Measurements from ENCODE around the gene TSKS.

TSKS gene

GRCh38 chr19:49801966-49802661, 39.0 kb upstream of the TSKS start:
- CTCF ChIA-PET, result no interaction called here
- POLR2A ChIA-PET, result no interaction called here
- DNase-seq (ENCODE audit: extremely low spot score), result no peak
- TF ChIP-seq CTCF (IDR thresholded peaks at IDR 0.05; ENCODE audit: control extremely low read depth, extremely low read depth, low read depth, missing control alignments), result no peak

GRCh38 chr19:49801401-49801888, 38.3 kb upstream of the TSKS start:
- TF ChIP-seq CTCF (IDR thresholded peaks at IDR 0.05; ENCODE audit: control extremely low read depth, extremely low read depth, low read depth, missing control alignments), result no peak
- CTCF ChIA-PET, result no interaction called here
- POLR2A ChIA-PET, result no interaction called here
- no peak for DNase-seq (ENCODE audit: extremely low spot score)

GRCh38 chr19:49800771-49801170, 37.7 kb upstream of the TSKS start:
- no peak for DNase-seq (ENCODE audit: extremely low spot score)
- ChIA-PET CTCF (no interaction called here), POLR2A (no interaction called here)
- TF ChIP-seq CTCF (IDR thresholded peaks at IDR 0.05; ENCODE audit: control extremely low read depth, extremely low read depth, low read depth, missing control alignments), result no peak

GRCh38 chr19:49799798-49800376, 36.8 kb upstream of the TSKS start:
- DNase-seq (ENCODE audit: extremely low spot score), result no peak
- ChIA-PET CTCF (no interaction called here), POLR2A (no interaction called here)
- no peak for TF ChIP-seq CTCF (IDR thresholded peaks at IDR 0.05; ENCODE audit: control extremely low read depth, extremely low read depth, low read depth, missing control alignments)

GRCh38 chr19:49799271-49799797, 36.2 kb upstream of the TSKS start:
- DNase-seq (ENCODE audit: extremely low spot score), result no peak
- no peak for TF ChIP-seq CTCF (IDR thresholded peaks at IDR 0.05; ENCODE audit: control extremely low read depth, extremely low read depth, low read depth, missing control alignments)
- ChIA-PET POLR2A (no interaction called here), CTCF (no interaction called here)

- no peak for DNase-seq (ENCODE audit: extremely low spot score)
- no peak for TF ChIP-seq CTCF (IDR thresholded peaks at IDR 0.05; ENCODE audit: control extremely low read depth, extremely low read depth, low read depth, missing control alignments)
- POLR2A ChIA-PET, result interaction anchor here (0.8 kb wide), 1 partner anchor 158 kb away, joined by 3 read pairs; the partner anchor contains the start of gene RRAS
- CTCF ChIA-PET, result no interaction called here
Observed at GRCh38 chr19:49798574-49798973, 35.5 kb upstream of the TSKS start.

Measured in GM10248 (cell line).